ENCODE measurements around the gene PREP. TPM values are rescaled to one million over a fixed set of nuclear protein-coding genes. Genes with fewer than 3 reads are reported as not detected.

The PREP gene
- total RNA-seq, 2 experiments from 2014 or later = 46.4 to 46.9 TPM

- Mint-ChIP-seq H3K27me3 (no peaks in the 10 kb centered on the region), H3K27ac (no peak overlapping the region), H3K4me1 (ENCODE audit: low read depth) (peaks cover 8% of the 10 kb centered on the region), H3K9me3 (peaks cover 1% of the 10 kb centered on the region), H3K4me3 (no peak overlapping the region), H3K36me3 (ENCODE audit: low read depth) (peaks cover 53% of the 10 kb centered on the region)
- ChIA-PET CTCF (interaction anchor here (1.4 kb wide), 1 partner anchor 45 kb away, joined by 3 read pairs; the partner anchor contains the start of gene PREP), POLR2A (no interaction called here)
- ATAC-seq = no peak
- DNase-seq = no peak
- TF ChIP-seq, protein P1, sequence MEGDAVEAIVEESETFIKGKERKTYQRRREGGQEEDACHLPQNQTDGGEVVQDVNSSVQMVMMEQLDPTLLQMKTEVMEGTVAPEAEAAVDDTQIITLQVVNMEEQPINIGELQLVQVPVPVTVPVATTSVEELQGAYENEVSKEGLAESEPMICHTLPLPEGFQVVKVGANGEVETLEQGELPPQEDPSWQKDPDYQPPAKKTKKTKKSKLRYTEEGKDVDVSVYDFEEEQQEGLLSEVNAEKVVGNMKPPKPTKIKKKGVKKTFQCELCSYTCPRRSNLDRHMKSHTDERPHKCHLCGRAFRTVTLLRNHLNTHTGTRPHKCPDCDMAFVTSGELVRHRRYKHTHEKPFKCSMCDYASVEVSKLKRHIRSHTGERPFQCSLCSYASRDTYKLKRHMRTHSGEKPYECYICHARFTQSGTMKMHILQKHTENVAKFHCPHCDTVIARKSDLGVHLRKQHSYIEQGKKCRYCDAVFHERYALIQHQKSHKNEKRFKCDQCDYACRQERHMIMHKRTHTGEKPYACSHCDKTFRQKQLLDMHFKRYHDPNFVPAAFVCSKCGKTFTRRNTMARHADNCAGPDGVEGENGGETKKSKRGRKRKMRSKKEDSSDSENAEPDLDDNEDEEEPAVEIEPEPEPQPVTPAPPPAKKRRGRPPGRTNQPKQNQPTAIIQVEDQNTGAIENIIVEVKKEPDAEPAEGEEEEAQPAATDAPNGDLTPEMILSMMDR (IDR thresholded peaks at IDR 0.05) = no peak
- intact Hi-C loops (cut with micrococcal nuclease) = no loop called here
These were observed 45.7 kb downstream of the PREP start for GRCh38 chr6:105357165-105357564.

GRCh38 chr6:105352037-105352617 is 50.8 kb downstream of the PREP start:
- peaks cover 45% of the 10 kb centered on the region for H3K36me3 Mint-ChIP-seq (ENCODE audit: low read depth)
- ChIA-PET POLR2A (no interaction called here), CTCF (no interaction called here)
- no peaks in the 10 kb centered on the region for H3K27me3 Mint-ChIP-seq
- TF ChIP-seq, protein P1 (IDR thresholded peaks at IDR 0.05) = no peak
- DNase-seq (no peak), ATAC-seq (no peak)
- no peak overlapping the region for H3K4me3 Mint-ChIP-seq
- H3K27ac Mint-ChIP-seq = no peak overlapping the region
- peaks cover 1% of the 10 kb centered on the region for H3K9me3 Mint-ChIP-seq
- H3K4me1 Mint-ChIP-seq (ENCODE audit: low read depth) = no peaks in the 10 kb centered on the region
- intact Hi-C loops (cut with micrococcal nuclease) = no loop called here

- peaks cover 2% of the 10 kb centered on the region for H3K4me1 Mint-ChIP-seq (ENCODE audit: low read depth)
- H3K4me3 Mint-ChIP-seq = no peak overlapping the region
- intact Hi-C loops (cut with micrococcal nuclease) = no loop called here
- no peak overlapping the region for H3K27ac Mint-ChIP-seq
- H3K27me3 Mint-ChIP-seq = no peaks in the 10 kb centered on the region
- CTCF ChIA-PET = no interaction called here
- TF ChIP-seq, protein P1 (IDR thresholded peaks at IDR 0.05) = no peak
- POLR2A ChIA-PET = no interaction called here
- ATAC-seq (no peak), DNase-seq (no peak)
- H3K9me3 Mint-ChIP-seq = no peaks in the 10 kb centered on the region
- peaks cover 51% of the 10 kb centered on the region for H3K36me3 Mint-ChIP-seq (ENCODE audit: low read depth)
These were observed 54.0 kb downstream of the PREP start for GRCh38 chr6:105348897-105349296.

GRCh38 chr6:105346052-105346451 is 56.8 kb downstream of the PREP start:
- CTCF ChIA-PET = no interaction called here
- H3K27ac Mint-ChIP-seq = no peak overlapping the region
- no peak overlapping the region for H3K4me3 Mint-ChIP-seq
- no peaks in the 10 kb centered on the region for H3K27me3 Mint-ChIP-seq
- intact Hi-C loops (cut with micrococcal nuclease) = no loop called here
- H3K4me1 Mint-ChIP-seq (ENCODE audit: low read depth) = peaks cover 2% of the 10 kb centered on the region
- POLR2A ChIA-PET = interaction anchor here (1.3 kb wide), 1 partner anchor 9 kb away, joined by 4 read pairs; no protein-coding TSS in a partner anchor
- TF ChIP-seq, protein P1 (IDR thresholded peaks at IDR 0.05) = no peak
- H3K9me3 Mint-ChIP-seq = no peaks in the 10 kb centered on the region
- peaks cover 57% of the 10 kb centered on the region for H3K36me3 Mint-ChIP-seq (ENCODE audit: low read depth)
- no peak for DNase-seq
- ATAC-seq = no peak

GRCh38 chr6:105345506-105345905 is 57.4 kb downstream of the PREP start:
- H3K4me1 Mint-ChIP-seq (ENCODE audit: low read depth) = peaks cover 3% of the 10 kb centered on the region
- no peaks in the 10 kb centered on the region for H3K9me3 Mint-ChIP-seq
- intact Hi-C loops (cut with micrococcal nuclease) = no loop called here
- DNase-seq = no peak
- no peaks in the 10 kb centered on the region for H3K27me3 Mint-ChIP-seq
- H3K36me3 Mint-ChIP-seq (ENCODE audit: low read depth) = peaks cover 56% of the 10 kb centered on the region
- no peak overlapping the region for H3K4me3 Mint-ChIP-seq
- TF ChIP-seq, protein P1 (IDR thresholded peaks at IDR 0.05) = no peak
- no peak for ATAC-seq
- ChIA-PET CTCF (interaction anchor here (1.1 kb wide), 1 partner anchor 10 kb away, joined by 3 read pairs; no protein-coding TSS in a partner anchor), POLR2A (interaction anchor here (1.3 kb wide), 1 partner anchor 9 kb away, joined by 4 read pairs; no protein-coding TSS in a partner anchor)
- H3K27ac Mint-ChIP-seq = no peak overlapping the region
